HCT116 (cell line): ENCODE results near the gene KLK11. TPM values are rescaled to one million over a fixed set of nuclear protein-coding genes. Genes with fewer than 3 reads are reported as not detected.

Source experiments
- ATAC-seq: fragments of 200-7000 bp; cut with Tn5 transposase; 2 replicates; pipeline ENCODE4 v1.9.1; 2020; ENCODE audit warnings: mild to moderate bottlenecking, moderate library complexity
- BruUV-seq: library from RNA; stranded (reverse); fragments of 400-500 nt; replicated peaks from 2 replicates; lab custom pipeline; 2021; lab: Mats Ljungman, UMichigan
- CTCF ChIA-PET: fragments of 300-600 bp; sonication (Branson Sonifier 250); formaldehyde crosslinking; loops from one replicate; lab custom pipeline; 2021; ENCODE audit warnings: antibody characterized with exemption; lab: Charles Lee
- POLR2A ChIA-PET: fragments of 300-600, 350-600 bp; sonication (Branson Sonifier 250); formaldehyde crosslinking; loops from one replicate; lab custom pipeline; 2021; ENCODE audit warnings: antibody characterized with exemption; lab: Charles Lee
- RAD21 ChIA-PET, 2 experiments: fragments of 300-600 bp; sonication (Branson Sonifier 250); formaldehyde crosslinking; loops; one replicate each; lab custom pipeline; 2023; ENCODE audit warnings: low total read pairs in 2 of 2; ENCODE audit not compliant: uncharacterized antibody in 2 of 2, unreplicated experiment in 2 of 2, low non-redundant PET in 1 of 2; lab: Charles Lee
- DNase-seq: peaks from one replicate; pipeline ENCODE4 v3.0.0-alpha.2; 2010; ENCODE audit warnings: low read depth, low spot score
- H2AFZ ChIP-seq: fragments of 200-600 bp; shearing (Covaris generic), sonication (generic); 2 replicates; pipeline ENCODE4 v1.6.1; 2017; ENCODE audit warnings: low read depth, mixed run types, mixed read lengths, antibody characterized with exemption, low read length; ENCODE audit not compliant: poor library complexity, severe bottlenecking
- H3K27ac ChIP-seq: 2 replicates; pipeline ENCODE4 v1.5.1; 2012; ENCODE audit warnings: low read depth, low read length
- H3K27me3 ChIP-seq: fragments of 200-600 bp; sonication (generic); 2 replicates; pipeline ENCODE4 v1.6.1; 2016; ENCODE audit warnings: mixed run types, low read length, mixed read lengths; ENCODE audit not compliant: insufficient read depth
- H3K36me3 ChIP-seq, 2 experiments: fragments of 200-500 bp in 1 of 2; fragments of 200-600 bp in 1 of 2; sonication (Bioruptor generic) in 1 of 2; sonication (generic) in 1 of 2; 2 replicates each; pipeline versions ENCODE4 v1.5.1 to v1.6.1; 2014 to 2016; ENCODE audit warnings: low read length in 2 of 2, inconsistent platforms in 1 of 2, mixed read lengths in 1 of 2, mixed run types in 1 of 2; ENCODE audit not compliant: insufficient read depth in 2 of 2, control insufficient read depth in 1 of 2
- H3K4me1 ChIP-seq, 2 experiments: fragments of 200-600 bp in 1 of 2; sonication (generic) in 1 of 2; 2 replicates each; pipeline versions ENCODE4 v1.5.1 to v1.6.1; 2012 to 2017; ENCODE audit warnings: low read length in 2 of 2, inconsistent platforms in 1 of 2, mild to moderate bottlenecking in 1 of 2, mixed read lengths in 1 of 2, mixed run types in 1 of 2, moderate library complexity in 1 of 2; ENCODE audit not compliant: insufficient read depth in 2 of 2, control insufficient read depth in 1 of 2
- H3K4me2 ChIP-seq: fragments of 200-600 bp; sonication (generic); 2 replicates; pipeline ENCODE4 v1.6.1; 2017; ENCODE audit warnings: mixed run types, low read length, mixed read lengths
- H3K4me3 ChIP-seq, 2 experiments: fragments of 200-600 bp in 1 of 2; sonication (generic) in 1 of 2; replicated peaks in 1 of 2; 2 replicates each; pipeline ENCODE4 v1.5.1; 2011 to 2016; ENCODE audit warnings: low read length in 2 of 2, control low read depth in 1 of 2, low read depth in 1 of 2, mild to moderate bottlenecking in 1 of 2, mixed read lengths in 1 of 2, mixed run types in 1 of 2
- H3K79me2 ChIP-seq: fragments of 200-600 bp; sonication (generic); 2 replicates; pipeline ENCODE4 v1.6.1; 2017; ENCODE audit warnings: mild to moderate bottlenecking, mixed run types, low read length, moderate library complexity, mixed read lengths; ENCODE audit not compliant: insufficient read depth
- H3K9ac ChIP-seq: fragments of 200-600 bp; sonication (generic); 2 replicates; pipeline ENCODE4 v1.6.1; 2016; ENCODE audit warnings: low read length, mixed read lengths
- H3K9me2 ChIP-seq: fragments of 200-600 bp; sonication (generic), shearing (Covaris generic); 2 replicates; pipeline ENCODE4 v1.6.1; 2017; ENCODE audit warnings: mixed run types, mild to moderate bottlenecking, moderate library complexity; ENCODE audit not compliant: insufficient read depth
- H3K9me3 ChIP-seq, 2 experiments: fragments of 200-500 bp in 1 of 2; fragments of 200-600 bp in 1 of 2; sonication (Bioruptor generic) in 1 of 2; sonication (generic) in 1 of 2; 2 replicates each; pipeline ENCODE4 v1.6.1; 2014 to 2017; ENCODE audit warnings: low read length in 2 of 2, mixed read lengths in 2 of 2, inconsistent platforms in 1 of 2, low read depth in 1 of 2, mild to moderate bottlenecking in 1 of 2, mixed run types in 1 of 2, moderate library complexity in 1 of 2; ENCODE audit not compliant: control insufficient read depth in 1 of 2, insufficient read depth in 1 of 2
- H4K20me1 ChIP-seq: fragments of 200-600 bp; sonication (generic), shearing (Covaris generic); 2 replicates; pipeline ENCODE4 v1.6.1; 2017; ENCODE audit warnings: mixed run types, mild to moderate bottlenecking, moderate library complexity; ENCODE audit not compliant: insufficient read depth
- ATF3 ChIP-seq: IDR thresholded peaks from 2 replicates; pipeline ENCODE4 v1.6.1; 2012
- CBX3 ChIP-seq: IDR thresholded peaks from 2 replicates; pipeline ENCODE4 v1.6.1; 2012; ENCODE audit warnings: low read depth
- CEBPB ChIP-seq: IDR thresholded peaks from 2 replicates; pipeline ENCODE4 v1.6.1; 2012; ENCODE audit warnings: low read depth
- EGR1 ChIP-seq: IDR thresholded peaks from 2 replicates; pipeline ENCODE4 v1.6.1; 2012; ENCODE audit warnings: low read depth
- ELF1 ChIP-seq: IDR thresholded peaks from 2 replicates; pipeline ENCODE4 v1.6.1; 2012; ENCODE audit warnings: low read depth, borderline replicate concordance
- EZH2 ChIP-seq: fragments of 200-600 bp; sonication (generic); IDR thresholded peaks from 2 replicates; pipeline ENCODE4 v1.6.1; 2017; ENCODE audit warnings: antibody characterized with exemption, mixed run types
- EZH2phosphoT487 ChIP-seq: fragments of 200-600 bp; IDR thresholded peaks from 2 replicates; pipeline ENCODE4 v1.6.1; 2018; ENCODE audit warnings: antibody characterized with exemption, borderline replicate concordance
- FOSL1 ChIP-seq: IDR thresholded peaks from 2 replicates; pipeline ENCODE4 v1.6.1; 2012; ENCODE audit warnings: low read depth
- POLR2A ChIP-seq: IDR thresholded peaks from 2 replicates; pipeline ENCODE4 v1.7.0; 2011; ENCODE audit warnings: borderline replicate concordance; ENCODE audit not compliant: insufficient read depth, insufficient read length; ENCODE audit errors: extremely low read depth
- POLR2AphosphoS5 ChIP-seq: IDR thresholded peaks from 2 replicates; pipeline ENCODE4 v1.6.1; 2011; ENCODE audit warnings: mild to moderate bottlenecking, low read depth, low read length, moderate library complexity
- RAD21 ChIP-seq: IDR thresholded peaks from 2 replicates; pipeline ENCODE4 v1.6.1; 2012; ENCODE audit warnings: low read depth, mild to moderate bottlenecking
- SIN3A ChIP-seq: IDR thresholded peaks from 2 replicates; pipeline ENCODE4 v1.6.1; 2012; ENCODE audit warnings: low read depth
- SP1 ChIP-seq: IDR thresholded peaks from 2 replicates; pipeline ENCODE4 v1.6.1; 2012; ENCODE audit warnings: low read depth
- SRF ChIP-seq: IDR thresholded peaks from 2 replicates; pipeline ENCODE4 v1.6.1; 2012; ENCODE audit warnings: low read depth
- TCF7L2 ChIP-seq: IDR thresholded peaks from 2 replicates; pipeline ENCODE4 v1.7.0; 2011; ENCODE audit warnings: borderline replicate concordance, inconsistent platforms; ENCODE audit not compliant: insufficient read depth, insufficient read length; ENCODE audit errors: extremely low read depth
- YY1 ChIP-seq: IDR thresholded peaks from 2 replicates; pipeline ENCODE4 v1.6.1; 2011; ENCODE audit warnings: low read length, low read depth, moderate library complexity, mild to moderate bottlenecking; ENCODE audit not compliant: insufficient replicate concordance; ENCODE audit errors: extremely low read depth
- ZBTB33 ChIP-seq: IDR thresholded peaks from 2 replicates; pipeline ENCODE4 v1.6.1; 2011; ENCODE audit warnings: mild to moderate bottlenecking, low read length, moderate library complexity; ENCODE audit not compliant: insufficient replicate concordance; ENCODE audit errors: extremely low read depth
- intact Hi-C: fragments of 100-400 bp; cut with micrococcal nuclease; formaldehyde crosslinking; loops from 2 replicates; pipeline ENCODE4 v1.10.0; 2022
- total RNA-seq: library from RNA; stranded (reverse); gene quantifications from one replicate; pipeline ENCODE4 v1.2.1, GENCODE V29; 2021; ENCODE audit not compliant: unreplicated experiment
- TF ChIP-seq, protein P1 (sequence below): IDR thresholded peaks from 2 replicates; pipeline ENCODE4 v1.6.1; 2012
- TF ChIP-seq, protein P2 (sequence below): IDR thresholded peaks from 2 replicates; pipeline ENCODE4 v1.6.1; 2012; ENCODE audit warnings: low read depth

KLK11 gene
- total RNA-seq, 1 experiment from 2014 or later, result not detected

DNA sequence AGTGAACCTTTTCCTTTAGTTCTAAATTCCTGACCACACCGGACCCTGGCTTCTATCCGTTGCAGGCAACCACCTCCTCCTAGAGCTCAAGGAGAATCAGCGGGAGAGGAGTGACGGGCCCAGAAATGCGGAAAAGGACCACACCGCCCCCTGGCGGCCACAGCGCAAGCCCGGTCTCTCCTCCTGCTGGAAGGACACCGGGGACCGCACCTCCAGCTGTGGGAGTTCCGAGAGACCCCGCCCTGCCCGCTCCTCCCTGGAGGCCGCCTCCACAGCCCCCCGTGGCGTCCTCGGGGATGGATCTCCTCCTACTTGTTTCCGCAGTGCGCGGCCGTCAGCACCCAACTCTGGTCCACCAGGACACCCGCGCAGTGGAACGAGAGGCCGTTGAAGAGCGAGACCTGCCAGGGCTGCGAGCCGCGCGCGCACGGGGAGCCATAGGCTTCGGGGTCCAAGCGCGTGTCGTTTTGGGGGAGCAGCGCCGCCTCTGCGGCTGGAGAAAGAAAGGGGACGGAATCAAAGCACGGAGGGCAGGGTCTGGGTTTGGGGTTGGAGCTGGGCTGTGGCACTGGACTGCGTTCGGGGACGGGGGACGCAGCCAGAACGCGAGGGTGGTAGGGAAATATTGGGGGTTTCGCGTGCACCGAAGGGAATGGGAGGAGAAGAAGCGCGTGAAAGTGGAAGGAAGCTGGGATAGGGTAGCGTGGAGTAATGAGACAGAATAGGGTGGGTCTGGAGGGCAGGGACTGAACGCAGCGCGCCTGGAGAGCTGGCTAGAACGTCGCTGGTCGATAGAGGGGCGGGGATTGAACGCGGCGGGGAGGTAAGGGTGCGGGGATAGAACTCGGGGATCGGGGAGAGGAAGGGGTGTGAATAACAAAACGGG is 9.4 kb downstream of the KLK11 start:
- peak overlapping the region; percentile 9 for H2AFZ ChIP-seq
- DNase-seq (peak; percentile 83), ATAC-seq (peak; percentile 72)
- H3K79me2 ChIP-seq, result no peaks in the 10 kb centered on the region
- BruUV-seq, result no TSS peak
- H3K4me3 ChIP-seq, result peak overlapping the region; percentile 60 to 73
- no peaks in the 10 kb centered on the region for H4K20me1 ChIP-seq
- H3K27ac ChIP-seq, result peak overlapping the region; percentile 79
- H3K9me3 ChIP-seq, result no peaks in the 10 kb centered on the region
- H3K4me2 ChIP-seq, result peak overlapping the region; percentile 80
- intact Hi-C loops, result loop anchor here (1.0 to 2.0 kb wide), 3 partner anchors 48 to 111 kb away; partner anchors contain the start of gene KLK6
- H3K9ac ChIP-seq, result peak overlapping the region; percentile 74
- RAD21 ChIA-PET, result interaction anchor here (0.6 to 1.8 kb wide), 11 partner anchors 15 to 108 kb away, joined by 3 to 14 read pairs (median 4); partner anchors contain the start of gene KLK8 (in 1 of the 2)
- POLR2A ChIA-PET, result interaction anchor here (0.7 to 5.4 kb wide), 9 partner anchors 15 to 220 kb away, joined by 3 to 49 read pairs (median 4); partner anchors contain the start of genes KLK13, KLK6 and KLK8
- H3K36me3 ChIP-seq, result no peaks in the 10 kb centered on the region
- H3K9me2 ChIP-seq, result no peaks in the 10 kb centered on the region
- no peaks in the 10 kb centered on the region for H3K27me3 ChIP-seq
- H3K4me1 ChIP-seq, result peaks cover 18 to 67% of the 10 kb centered on the region in 2 experiments
- CTCF ChIA-PET, result interaction anchor here (0.6 to 7.3 kb wide), 27 partner anchors 9 to 313 kb away, joined by 3 to 140 read pairs (median 4); partner anchors contain the start of genes KLK11, KLK13, KLK6 and KLK8
- no peak for TF ChIP-seq FOSL1
- peak; percentile 76 for TF ChIP-seq CBX3
- no peak for TF ChIP-seq CEBPB
- TF ChIP-seq SP1, result peak; percentile 60; the same call in 1 of the 2 replicates
- no peak; the same call in 1 of the 2 replicates for TF ChIP-seq EGR1
- TF ChIP-seq EZH2, result no peak
- TF ChIP-seq ATF3, result no peak
- TF ChIP-seq, protein P1, sequence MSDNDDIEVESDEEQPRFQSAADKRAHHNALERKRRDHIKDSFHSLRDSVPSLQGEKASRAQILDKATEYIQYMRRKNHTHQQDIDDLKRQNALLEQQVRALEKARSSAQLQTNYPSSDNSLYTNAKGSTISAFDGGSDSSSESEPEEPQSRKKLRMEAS, result peak; percentile 65
- TF ChIP-seq POLR2AphosphoS5, result no peak
- TF ChIP-seq POLR2A, result no peak
- no peak; the same call in 1 of the 2 replicates for TF ChIP-seq ELF1
- TF ChIP-seq SIN3A, result no peak
- TF ChIP-seq SRF, result no peak
- TF ChIP-seq RAD21, result peak; percentile 97
- no peak for TF ChIP-seq EZH2phosphoT487
- TF ChIP-seq YY1, result peak; percentile 22
- TF ChIP-seq, protein P2, sequence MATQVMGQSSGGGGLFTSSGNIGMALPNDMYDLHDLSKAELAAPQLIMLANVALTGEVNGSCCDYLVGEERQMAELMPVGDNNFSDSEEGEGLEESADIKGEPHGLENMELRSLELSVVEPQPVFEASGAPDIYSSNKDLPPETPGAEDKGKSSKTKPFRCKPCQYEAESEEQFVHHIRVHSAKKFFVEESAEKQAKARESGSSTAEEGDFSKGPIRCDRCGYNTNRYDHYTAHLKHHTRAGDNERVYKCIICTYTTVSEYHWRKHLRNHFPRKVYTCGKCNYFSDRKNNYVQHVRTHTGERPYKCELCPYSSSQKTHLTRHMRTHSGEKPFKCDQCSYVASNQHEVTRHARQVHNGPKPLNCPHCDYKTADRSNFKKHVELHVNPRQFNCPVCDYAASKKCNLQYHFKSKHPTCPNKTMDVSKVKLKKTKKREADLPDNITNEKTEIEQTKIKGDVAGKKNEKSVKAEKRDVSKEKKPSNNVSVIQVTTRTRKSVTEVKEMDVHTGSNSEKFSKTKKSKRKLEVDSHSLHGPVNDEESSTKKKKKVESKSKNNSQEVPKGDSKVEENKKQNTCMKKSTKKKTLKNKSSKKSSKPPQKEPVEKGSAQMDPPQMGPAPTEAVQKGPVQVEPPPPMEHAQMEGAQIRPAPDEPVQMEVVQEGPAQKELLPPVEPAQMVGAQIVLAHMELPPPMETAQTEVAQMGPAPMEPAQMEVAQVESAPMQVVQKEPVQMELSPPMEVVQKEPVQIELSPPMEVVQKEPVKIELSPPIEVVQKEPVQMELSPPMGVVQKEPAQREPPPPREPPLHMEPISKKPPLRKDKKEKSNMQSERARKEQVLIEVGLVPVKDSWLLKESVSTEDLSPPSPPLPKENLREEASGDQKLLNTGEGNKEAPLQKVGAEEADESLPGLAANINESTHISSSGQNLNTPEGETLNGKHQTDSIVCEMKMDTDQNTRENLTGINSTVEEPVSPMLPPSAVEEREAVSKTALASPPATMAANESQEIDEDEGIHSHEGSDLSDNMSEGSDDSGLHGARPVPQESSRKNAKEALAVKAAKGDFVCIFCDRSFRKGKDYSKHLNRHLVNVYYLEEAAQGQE, result no peak
- no peak for TF ChIP-seq TCF7L2
- no peak for TF ChIP-seq ZBTB33
